HL-60 (cell line): ENCODE results near the gene NADK.
"Not testable (repeated sequence)": the region's sequence is repeated elsewhere in the genome, so short reads cannot be mapped to it uniquely, and the experiment has no call there.

Experiments used
- CTCF ChIP-seq: IDR thresholded peaks from one replicate; pipeline ENCODE4 v1.5.1; 2011; ENCODE audit warnings: low read length, control low read depth, inconsistent platforms; ENCODE audit not compliant: insufficient read depth
- GABPA ChIP-seq: IDR thresholded peaks from 2 replicates; pipeline ENCODE4 v1.6.1; 2012; ENCODE audit warnings: low read depth
- POLR2AphosphoS5 ChIP-seq: IDR thresholded peaks from 2 replicates; pipeline ENCODE4 v1.6.1; 2012; ENCODE audit warnings: low read depth
- REST ChIP-seq: IDR thresholded peaks from 2 replicates; pipeline ENCODE4 v1.6.1; 2012; ENCODE audit warnings: low read depth; ENCODE audit not compliant: insufficient replicate concordance

GRCh38 chr1:1728308-1729005 is 49.8 kb downstream of the NADK start:
- not testable (repeated sequence) for TF ChIP-seq CTCF, REST, POLR2AphosphoS5, GABPA
